NB4 (cell line): Measurements from ENCODE around the gene SLCO3A1.

ENCODE experiments used
- CTCF ChIP-seq: IDR thresholded peaks from one replicate; pipeline ENCODE4 v1.5.1; 2012; ENCODE audit warnings: low read depth, low read length
- POLR2A ChIP-seq: IDR thresholded peaks from 2 replicates; pipeline ENCODE4 v1.6.1; 2011; ENCODE audit warnings: mild to moderate bottlenecking; ENCODE audit not compliant: insufficient read length; ENCODE audit errors: extremely low read depth

- TF ChIP-seq CTCF (no peak), POLR2A (no peak)
Observed at GRCh38 chr15:91866971-91867372, 13.5 kb downstream of the SLCO3A1 start.
